CD4-positive, CD25-positive, alpha-beta regulatory T cell (primary cell): Measurements from ENCODE around the gene ME1. TPM values are rescaled to one million over a fixed set of nuclear protein-coding genes. Genes with fewer than 3 reads are reported as not detected.
"Not testable (repeated sequence)": the region's sequence is repeated elsewhere in the genome, so short reads cannot be mapped to it uniquely, and the experiment has no call there.

ENCODE experiments used
- ATAC-seq, 2 donors: fragments of 150-1000 bp; cut with Tn5 transposase; one replicate each; pipeline ENCODE4 v1.10.0; 2021; ENCODE audit warnings: low read depth in 2 of 2, moderate number of reproducible peaks in 2 of 2, moderate library complexity in 1 of 2
- DNase-seq, 3 donors: peaks; one replicate each; pipeline versions ENCODE4 v3.0.0 to v3.0.0-alpha.2; 2012 to 2022; ENCODE audit warnings: mixed read lengths in 1 of 3
- H3K27ac ChIP-seq: one replicate; pipeline ENCODE4 v1.7.0; 2013; ENCODE audit warnings: mild to moderate bottlenecking, low read length; ENCODE audit not compliant: insufficient read depth, poor library complexity, severe bottlenecking
- H3K27me3 ChIP-seq: one replicate; pipeline ENCODE4 v1.7.0; 2013; ENCODE audit warnings: low read length; ENCODE audit not compliant: control insufficient read depth, insufficient read depth
- H3K36me3 ChIP-seq: one replicate; pipeline ENCODE4 v1.7.0; 2013; ENCODE audit warnings: mild to moderate bottlenecking, low read length, moderate library complexity; ENCODE audit not compliant: control insufficient read depth, insufficient read depth
- H3K4me1 ChIP-seq: 2 replicates; pipeline ENCODE4 v1.7.0; 2013; ENCODE audit warnings: mild to moderate bottlenecking, low read length; ENCODE audit not compliant: insufficient read depth, control insufficient read depth, poor library complexity, severe bottlenecking
- H3K4me3 ChIP-seq: one replicate; pipeline ENCODE4 v1.7.0; 2013; ENCODE audit warnings: low read depth, mild to moderate bottlenecking, low read length, moderate library complexity
- H3K9me3 ChIP-seq, 2 experiments: 1 replicate in 1 of 2; 2 replicates in 1 of 2; pipeline ENCODE4 v1.7.0; 2013; ENCODE audit warnings: low read length in 2 of 2, mild to moderate bottlenecking in 1 of 2, moderate library complexity in 1 of 2; ENCODE audit not compliant: control insufficient read depth in 2 of 2
- H3K27ac Mint-ChIP-seq, 3 donors: one replicate each; pipeline ENCODE4 v1.8.0; 2020 to 2022; ENCODE audit warnings: mild to moderate bottlenecking in 3 of 3, mixed read lengths in 3 of 3, moderate library complexity in 2 of 3
- H3K27me3 Mint-ChIP-seq: one replicate; pipeline ENCODE4 v1.8.0; 2022; ENCODE audit warnings: mild to moderate bottlenecking, mixed read lengths
- H3K36me3 Mint-ChIP-seq: one replicate; pipeline ENCODE4 v1.8.0; 2020; ENCODE audit warnings: mixed read lengths
- H3K4me1 Mint-ChIP-seq, 4 donors: one replicate each; pipeline ENCODE4 v1.8.0; 2020 to 2022; ENCODE audit warnings: mixed read lengths in 4 of 4, mild to moderate bottlenecking in 1 of 4
- H3K4me3 Mint-ChIP-seq, 4 donors: one replicate each; pipeline ENCODE4 v1.8.0; 2020 to 2022; ENCODE audit warnings: mild to moderate bottlenecking in 4 of 4, mixed read lengths in 4 of 4, moderate library complexity in 3 of 4
- H3K9me3 Mint-ChIP-seq, 7 donors: one replicate each; pipeline ENCODE4 v1.8.0; 2020 to 2022; ENCODE audit warnings: mixed read lengths in 7 of 7, mild to moderate bottlenecking in 3 of 7, moderate library complexity in 2 of 7
- polyA plus RNA-seq, 4 donors: library from polyadenylated mRNA; unstranded; fragments of 300-500 nt; fragmentation: Illumina TruSeq; gene quantifications; one replicate each; pipeline ENCODE4 v1.2.3, GENCODE V29; 2021
- total RNA-seq: library from RNA; stranded (reverse); gene quantifications from one replicate; pipeline ENCODE4 v1.2.3, GENCODE V29; 2022

Gene ME1
- total and polyA plus RNA-seq, 5 donors from 2014 or later: not detected

GRCh38 chr6:83368577-83368976 is 62.3 kb downstream of the ME1 start:
- H3K36me3 ChIP-seq: no peaks in the 10 kb centered on the region
- no peak overlapping the region for H3K4me3 ChIP-seq
- no peak for ATAC-seq
- H3K9me3 ChIP-seq: no peaks in the 10 kb centered on the region
- H3K36me3 Mint-ChIP-seq: no peaks in the 10 kb centered on the region
- H3K27ac ChIP-seq: no peak overlapping the region
- no peak for DNase-seq
- H3K4me3 Mint-ChIP-seq: no peak overlapping the region
- no peaks in the 10 kb centered on the region for H3K4me1 ChIP-seq
- H3K4me1 Mint-ChIP-seq: no peaks in the 10 kb centered on the region
- no peaks in the 10 kb centered on the region for H3K27me3 ChIP-seq
- peaks cover 0 to 3% (median 0%) of the 10 kb centered on the region in 7 donors for H3K9me3 Mint-ChIP-seq
- H3K27me3 Mint-ChIP-seq: no peaks in the 10 kb centered on the region
- H3K27ac Mint-ChIP-seq: no peak overlapping the region

- Histone ChIP-seq H3K27ac (no peak overlapping the region), H3K36me3 (no peaks in the 10 kb centered on the region), H3K4me1 (no peaks in the 10 kb centered on the region), H3K4me3 (no peak overlapping the region), H3K27me3 (no peaks in the 10 kb centered on the region), H3K9me3 (no peaks in the 10 kb centered on the region)
- Mint-ChIP-seq H3K9me3 (peaks cover 0 to 3% (median 0%) of the 10 kb centered on the region in 7 donors), H3K27ac (no peak overlapping the region), H3K4me3 (no peak overlapping the region), H3K36me3 (no peaks in the 10 kb centered on the region), H3K4me1 (no peaks in the 10 kb centered on the region), H3K27me3 (no peaks in the 10 kb centered on the region)
- ATAC-seq (no peak), DNase-seq (no peak)
Observed at GRCh38 chr6:83367104-83367503, 63.7 kb downstream of the ME1 start.

- no peaks in the 10 kb centered on the region for H3K9me3 ChIP-seq
- Mint-ChIP-seq H3K27me3 (no peaks in the 10 kb centered on the region), H3K27ac (no peak overlapping the region), H3K36me3 (no peaks in the 10 kb centered on the region), H3K4me3 (no peak overlapping the region), H3K9me3 (peaks cover 0 to 3% (median 0%) of the 10 kb centered on the region in 7 donors), H3K4me1 (no peaks in the 10 kb centered on the region)
- H3K4me3 ChIP-seq: no peak overlapping the region
- H3K4me1 ChIP-seq: no peaks in the 10 kb centered on the region
- H3K27me3 ChIP-seq: no peaks in the 10 kb centered on the region
- H3K27ac ChIP-seq: no peak overlapping the region
- ATAC-seq (no peak), DNase-seq (no peak)
- no peaks in the 10 kb centered on the region for H3K36me3 ChIP-seq
Observed at GRCh38 chr6:83365931-83366330, 64.9 kb downstream of the ME1 start.

- ATAC-seq, H3K27ac Mint-ChIP-seq, H3K4me1 Mint-ChIP-seq: not testable (repeated sequence)
Observed at GRCh38 chr6:83362349-83362748, 68.5 kb downstream of the ME1 start.

GRCh38 chr6:83359638-83360037 is 71.2 kb downstream of the ME1 start:
- ATAC-seq (no peak), DNase-seq (no peak)
- Histone ChIP-seq H3K4me3 (no peak overlapping the region), H3K4me1 (no peaks in the 10 kb centered on the region), H3K36me3 (no peaks in the 10 kb centered on the region), H3K9me3 (no peaks in the 10 kb centered on the region), H3K27ac (no peak overlapping the region), H3K27me3 (no peaks in the 10 kb centered on the region)
- Mint-ChIP-seq H3K4me1 (no peaks in the 10 kb centered on the region), H3K4me3 (no peak overlapping the region), H3K9me3 (peaks cover 0 to 8% (median 2%) of the 10 kb centered on the region in 7 donors), H3K36me3 (no peaks in the 10 kb centered on the region), H3K27ac (no peak overlapping the region), H3K27me3 (no peaks in the 10 kb centered on the region)

More at GRCh38 chr6:83362349-83362748, 68.5 kb downstream of the ME1 start:
- H3K4me3 ChIP-seq, H3K27me3 Mint-ChIP-seq, H3K9me3 Mint-ChIP-seq, H3K4me1 ChIP-seq, H3K27ac ChIP-seq, H3K9me3 ChIP-seq, H3K36me3 Mint-ChIP-seq, H3K36me3 ChIP-seq, H3K4me3 Mint-ChIP-seq, H3K27me3 ChIP-seq, DNase-seq: not testable (repeated sequence)

GRCh38 chr6:83354747-83355146 is 76.1 kb downstream of the ME1 start:
- no peaks in the 10 kb centered on the region for H3K27me3 Mint-ChIP-seq
- DNase-seq (no peak), ATAC-seq (no peak)
- no peaks in the 10 kb centered on the region for H3K4me1 ChIP-seq
- H3K9me3 ChIP-seq: no peaks in the 10 kb centered on the region
- no peaks in the 10 kb centered on the region for H3K36me3 ChIP-seq
- H3K36me3 Mint-ChIP-seq: no peaks in the 10 kb centered on the region
- H3K27ac Mint-ChIP-seq: no peak overlapping the region
- H3K9me3 Mint-ChIP-seq: peaks cover 0 to 7% (median 1%) of the 10 kb centered on the region in 7 donors
- no peak overlapping the region for H3K4me3 Mint-ChIP-seq
- H3K27me3 ChIP-seq: no peaks in the 10 kb centered on the region
- H3K4me1 Mint-ChIP-seq: no peaks in the 10 kb centered on the region
- H3K27ac ChIP-seq: no peak overlapping the region
- H3K4me3 ChIP-seq: no peak overlapping the region

DNA sequence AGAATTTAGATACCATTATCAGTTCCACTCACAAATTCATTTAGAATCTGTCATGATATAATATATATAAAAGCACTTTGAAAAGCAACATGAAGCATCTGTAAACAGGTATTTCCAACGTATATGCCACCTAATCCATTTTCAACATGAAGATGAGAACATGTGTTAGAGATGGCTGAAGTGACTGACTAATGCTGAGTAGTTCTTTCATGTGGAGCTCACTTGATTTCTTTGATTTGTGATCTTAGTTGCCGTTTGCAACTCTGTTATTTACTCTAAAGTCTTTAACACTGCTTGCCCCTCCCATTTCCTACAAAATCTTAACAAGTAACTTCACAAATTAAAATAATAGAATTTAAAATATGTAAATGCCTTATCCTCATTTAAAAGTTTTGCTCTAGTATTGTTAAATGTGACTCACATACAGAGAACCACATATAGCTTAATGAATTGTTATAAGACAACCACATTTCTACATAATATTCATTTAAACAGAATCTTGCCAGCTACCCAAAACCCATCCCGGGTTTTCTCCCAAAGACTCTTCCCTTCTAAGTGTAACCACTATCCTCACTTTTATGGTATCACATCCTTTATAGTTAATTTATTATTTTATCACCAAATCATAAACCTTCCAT is 78.3 kb downstream of the ME1 start:
- Histone ChIP-seq H3K27ac (no peak overlapping the region), H3K4me1 (no peaks in the 10 kb centered on the region), H3K27me3 (no peaks in the 10 kb centered on the region), H3K4me3 (no peak overlapping the region), H3K36me3 (no peaks in the 10 kb centered on the region), H3K9me3 (no peaks in the 10 kb centered on the region)
- DNase-seq: no peak
- no peaks in the 10 kb centered on the region for H3K27me3 Mint-ChIP-seq
- no peak overlapping the region for H3K4me3 Mint-ChIP-seq
- no peaks in the 10 kb centered on the region for H3K4me1 Mint-ChIP-seq
- H3K36me3 Mint-ChIP-seq: no peaks in the 10 kb centered on the region
- peaks cover 0 to 2% (median 0%) of the 10 kb centered on the region in 7 donors for H3K9me3 Mint-ChIP-seq
- no peak overlapping the region for H3K27ac Mint-ChIP-seq
- ATAC-seq: no peak

DNA sequence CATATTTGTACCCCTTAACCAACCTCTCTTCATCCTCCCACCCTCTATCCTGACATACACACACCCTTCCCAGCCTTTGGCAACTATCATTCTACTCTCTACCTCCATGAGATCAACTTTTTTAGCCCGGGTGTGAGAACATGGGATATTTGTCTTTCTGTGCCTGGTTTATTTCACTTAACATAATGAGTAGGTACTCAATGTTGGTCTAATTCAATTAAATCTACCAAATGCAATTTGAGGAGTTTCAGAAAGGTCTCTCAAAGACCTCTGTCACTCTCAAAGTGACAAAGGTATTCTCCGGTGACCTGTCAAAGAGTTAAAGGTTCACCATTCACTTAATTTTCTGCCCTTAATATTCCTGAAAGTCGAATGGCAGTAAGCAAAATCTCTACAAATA is 87.7 kb downstream of the ME1 start:
- no peak overlapping the region for H3K27ac Mint-ChIP-seq
- DNase-seq (no peak), ATAC-seq (no peak)
- H3K9me3 Mint-ChIP-seq: peaks cover 0 to 2% (median 0%) of the 10 kb centered on the region in 7 donors
- no peaks in the 10 kb centered on the region for H3K4me1 Mint-ChIP-seq
- Histone ChIP-seq H3K27ac (no peak overlapping the region), H3K4me1 (no peaks in the 10 kb centered on the region), H3K9me3 (no peaks in the 10 kb centered on the region), H3K4me3 (no peak overlapping the region), H3K36me3 (no peaks in the 10 kb centered on the region), H3K27me3 (no peaks in the 10 kb centered on the region)
- no peak overlapping the region for H3K4me3 Mint-ChIP-seq
- peaks cover 11% of the 10 kb centered on the region for H3K27me3 Mint-ChIP-seq
- no peaks in the 10 kb centered on the region for H3K36me3 Mint-ChIP-seq
